RCC 7860 (cell line): ENCODE results near the gene CALU.

Source experiments
- DNase-seq: peaks from one replicate; pipeline ENCODE4 v3.0.0-alpha.2; 2015; ENCODE audit warnings: low spot score
- FAIRE-seq: peaks from 2 replicates; lab custom pipeline; 2012; peaks lifted over from hg19 to GRCh38; lab: Jason Lieb, UNC

CALU gene

DNA sequence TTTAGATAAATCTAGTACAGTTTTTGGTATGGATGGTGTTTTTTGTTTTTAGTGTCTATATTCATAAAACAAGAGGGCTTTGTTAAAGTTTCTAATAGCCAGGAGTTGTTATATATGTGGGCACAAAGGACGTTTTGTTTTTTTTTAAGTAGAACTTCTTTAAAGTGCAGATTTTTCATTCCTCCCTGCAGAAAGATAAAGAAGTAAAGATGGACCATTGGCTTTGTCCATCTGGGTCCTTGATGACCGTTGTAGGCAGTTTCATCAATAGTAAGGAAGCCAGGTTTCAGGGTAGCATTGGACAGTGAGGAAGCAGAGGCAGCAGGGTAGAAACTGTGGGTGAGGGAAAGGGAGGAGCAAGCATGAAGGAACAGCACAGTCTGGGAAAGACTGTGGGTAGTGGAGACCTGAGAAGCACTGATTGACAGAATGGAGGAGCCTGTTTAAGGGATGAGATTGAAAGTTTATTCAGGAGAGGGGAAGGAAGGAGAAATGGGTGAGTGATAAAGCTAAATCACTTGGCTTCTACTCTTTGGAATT, 5.3 kb downstream of the CALU start:
- DNase-seq (no peak), FAIRE-seq (no peak)

DNA sequence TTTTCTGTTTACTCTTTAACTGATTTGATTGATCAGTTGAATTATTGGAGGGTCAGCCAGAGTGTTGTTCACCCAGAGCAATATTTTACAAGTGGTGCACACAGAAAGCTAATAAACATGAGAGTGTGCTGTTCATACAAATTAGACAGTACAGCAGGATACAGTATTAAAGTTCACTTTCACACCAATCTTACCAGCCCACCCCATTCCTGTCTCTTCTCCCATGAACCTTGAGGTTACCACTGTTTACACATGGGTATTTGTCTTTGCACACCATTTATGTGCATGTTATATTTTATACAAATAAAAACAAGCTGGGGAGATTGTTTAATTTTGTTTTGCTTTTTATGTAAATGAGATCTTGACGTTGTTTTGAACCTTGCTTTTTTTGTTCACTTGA, 6.5 kb downstream of the CALU start:
- no peak for FAIRE-seq
- no peak for DNase-seq

DNA sequence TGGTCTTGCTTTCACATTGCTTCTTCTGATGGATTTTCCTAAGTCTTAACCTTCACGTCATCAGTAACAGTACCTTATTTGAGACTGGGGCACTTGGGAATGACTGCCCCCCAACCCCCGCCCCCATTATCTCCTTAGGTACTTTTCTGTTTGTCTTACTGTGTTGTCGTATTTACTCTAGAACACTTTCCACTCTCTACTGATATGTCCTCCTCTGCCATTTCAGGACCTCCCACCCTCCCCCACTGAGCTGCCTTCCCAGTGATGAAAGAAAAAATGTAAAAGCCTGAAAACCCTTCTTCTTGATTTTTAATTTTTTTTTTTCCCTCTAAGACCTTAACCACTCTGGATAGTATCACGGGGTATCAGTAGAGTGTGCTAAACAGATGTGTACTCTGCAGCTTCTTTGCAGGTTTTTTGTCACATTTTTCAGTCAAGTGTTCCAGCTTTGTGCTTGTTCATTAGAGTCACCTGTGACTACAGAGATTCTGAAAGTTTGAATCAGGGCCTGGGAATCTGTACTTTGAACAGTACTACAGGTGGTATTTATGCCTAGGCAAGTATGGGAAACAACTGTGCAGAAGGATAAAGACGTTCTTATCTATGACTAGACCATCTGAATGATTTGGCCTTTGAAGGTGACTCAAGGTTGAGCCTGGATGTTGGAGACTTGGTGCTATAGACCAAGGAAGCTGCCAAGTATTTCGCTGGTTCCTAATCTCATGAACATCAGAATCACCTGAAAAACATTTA, 8.3 kb downstream of the CALU start:
- DNase-seq (no peak), FAIRE-seq (no peak)

DNA sequence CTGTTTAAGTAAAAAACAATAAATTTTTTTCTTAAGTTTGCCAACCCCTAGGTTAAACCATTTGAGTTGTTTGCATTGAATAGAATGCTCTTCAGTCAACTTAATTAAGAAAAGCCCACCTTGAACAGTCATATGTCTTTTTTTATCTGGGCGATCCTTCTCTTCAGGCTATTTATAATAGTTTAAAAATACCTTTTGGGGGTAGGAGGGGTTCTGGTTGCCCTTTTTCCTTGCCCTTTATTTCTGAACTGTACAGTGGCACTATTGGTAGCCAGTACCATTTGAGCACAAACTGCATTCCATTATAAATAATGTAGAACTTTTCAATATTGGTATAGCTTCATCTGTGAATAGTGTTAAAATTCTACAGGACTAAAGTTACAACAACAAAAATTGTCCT, 13.1 kb downstream of the CALU start:
- DNase-seq (no peak), FAIRE-seq (no peak)

DNA sequence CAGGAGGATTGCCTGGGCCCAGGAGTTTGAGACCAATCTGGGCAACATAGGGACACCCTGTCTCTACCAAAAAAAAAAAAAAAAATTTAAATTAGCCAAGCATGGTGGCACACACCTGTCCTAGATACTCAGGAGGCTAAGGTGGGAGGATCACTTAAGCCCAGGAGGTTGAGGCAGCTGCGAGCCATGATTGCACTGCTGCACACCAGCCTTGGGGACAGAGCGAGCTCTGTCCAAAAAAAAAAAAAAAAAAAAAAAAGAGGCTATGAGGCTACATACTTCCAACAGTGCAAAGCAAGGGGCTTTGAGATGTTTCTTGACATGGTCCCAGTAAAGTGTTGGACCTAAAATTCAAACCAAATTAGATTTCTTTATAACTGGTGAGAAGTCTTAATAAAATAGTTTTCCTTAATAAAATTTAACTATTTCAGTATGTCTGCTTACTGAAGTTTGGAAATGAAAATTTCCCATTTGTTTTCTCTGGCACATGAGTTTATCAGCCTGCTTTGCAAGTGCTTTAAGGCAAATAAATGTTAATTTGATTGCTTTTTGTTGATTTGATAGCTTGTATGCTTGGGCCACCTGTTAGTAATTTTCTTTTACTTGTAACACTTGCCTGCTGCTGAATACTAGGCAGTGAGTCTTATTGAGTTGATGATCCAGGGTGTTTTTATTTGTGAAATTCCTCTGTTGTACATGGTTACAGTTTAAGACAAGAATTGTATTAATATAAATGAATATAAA, 16.1 kb downstream of the CALU start:
- DNase-seq (no peak), FAIRE-seq (no peak)

DNA sequence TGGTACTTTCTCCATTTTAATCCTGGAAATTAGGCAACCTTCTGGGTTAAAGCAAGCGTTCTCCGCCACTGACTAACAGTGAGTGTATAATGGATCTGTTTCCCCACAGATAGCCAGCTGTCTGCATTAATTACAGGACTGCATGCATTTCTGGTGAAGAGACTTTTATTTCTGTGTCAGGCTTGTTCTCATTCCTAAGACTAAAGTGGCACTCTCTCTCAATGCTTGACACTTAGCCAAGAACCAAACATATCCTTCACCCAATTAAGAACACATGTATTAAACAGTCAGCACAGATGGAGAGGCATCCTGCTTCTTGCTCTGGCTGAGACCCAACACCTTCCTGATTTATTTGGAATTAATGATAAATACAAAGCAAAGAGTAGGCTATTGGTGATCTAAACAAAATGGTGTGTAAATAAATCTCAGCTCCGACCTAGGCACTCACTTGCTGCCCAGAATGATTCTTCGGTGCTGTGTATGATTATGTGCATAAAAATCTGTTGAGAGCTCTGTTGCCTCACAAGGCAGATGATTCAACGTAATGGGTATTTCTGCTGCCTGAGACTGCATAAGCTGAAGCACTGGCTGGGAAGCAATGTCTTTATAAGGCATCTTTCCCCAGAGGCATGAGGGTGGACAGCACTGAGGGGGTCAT, 16.8 kb downstream of the CALU start:
- FAIRE-seq (no peak), DNase-seq (no peak)

DNA sequence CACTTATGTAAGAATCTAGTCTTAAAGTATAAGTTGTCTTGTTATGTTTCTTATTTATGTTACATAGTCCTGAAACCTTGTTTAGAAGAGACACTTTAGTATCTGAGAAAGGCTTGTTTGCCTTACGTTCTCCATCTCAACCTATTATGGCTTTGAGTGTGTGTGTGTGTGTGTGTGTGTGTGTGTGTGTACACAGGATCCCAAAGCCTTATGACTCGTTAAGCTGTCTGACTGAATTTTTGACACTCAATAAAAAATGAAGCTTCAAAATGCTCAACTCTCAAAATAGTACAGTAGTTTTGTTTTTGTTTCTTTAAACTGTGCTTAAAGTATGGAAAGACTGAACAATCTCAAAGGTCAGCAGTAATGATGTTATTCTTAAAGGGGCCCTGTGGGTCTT, 18.0 kb downstream of the CALU start:
- DNase-seq (no peak), FAIRE-seq (no peak)

DNA sequence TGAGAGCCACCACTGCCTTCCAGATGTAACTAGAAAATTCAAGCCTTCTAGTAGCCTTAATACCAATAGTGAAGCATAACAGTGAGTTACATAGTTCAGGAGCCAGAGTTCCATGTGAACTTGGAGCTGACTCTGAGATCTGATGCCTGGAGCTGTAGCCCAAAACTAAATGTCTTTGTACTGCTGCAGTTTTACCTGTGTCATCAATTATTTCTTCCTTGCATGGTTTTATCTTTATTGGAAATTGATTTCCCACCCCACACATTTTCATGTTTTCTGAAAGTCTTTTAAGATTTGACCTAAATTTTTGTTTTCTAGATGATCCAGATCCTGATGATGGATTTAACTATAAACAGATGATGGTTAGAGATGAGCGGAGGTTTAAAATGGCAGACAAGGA, 19.4 kb downstream of the CALU start:
- DNase-seq (no peak), FAIRE-seq (no peak)

DNA sequence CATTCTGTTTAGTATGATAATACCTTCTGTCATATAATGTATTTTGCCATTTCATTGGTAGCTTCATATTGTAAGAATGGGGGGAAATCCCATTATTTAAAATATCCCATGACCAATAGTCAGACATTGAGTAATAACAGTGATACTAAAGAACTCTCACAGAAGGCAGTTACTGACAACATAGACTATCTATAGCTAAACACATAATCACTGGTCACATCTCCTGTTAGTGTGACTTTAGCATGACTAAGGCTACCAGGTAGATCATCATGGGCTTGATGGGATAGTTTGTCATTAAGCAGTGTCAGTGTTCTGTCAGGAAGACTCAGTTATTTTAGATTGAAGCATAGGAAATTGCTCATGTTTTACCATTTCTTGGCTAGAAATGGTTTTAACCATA, 20.1 kb downstream of the CALU start:
- FAIRE-seq: no peak

DNA sequence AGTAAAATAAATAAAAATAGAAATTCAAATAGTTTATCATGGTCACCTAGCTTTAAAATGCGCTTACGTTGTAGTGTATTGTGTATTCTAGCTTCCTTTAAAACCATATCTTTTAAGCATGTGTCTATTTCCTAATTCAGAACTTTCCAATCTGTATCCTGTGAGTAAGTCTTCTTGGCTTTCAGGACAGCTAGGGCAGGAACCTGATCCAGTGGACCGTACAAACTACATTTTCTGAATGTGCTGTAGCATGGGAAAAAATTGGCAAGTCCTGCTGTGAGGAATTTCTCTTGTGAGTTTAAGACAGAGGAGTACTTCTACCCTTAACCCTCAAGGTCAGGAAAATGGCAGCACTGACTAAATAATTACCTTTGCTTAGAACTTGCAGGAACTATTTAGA, 24.4 kb downstream of the CALU start:
- no peak for FAIRE-seq
- no peak for DNase-seq

More for the DNA sequence above, 20.1 kb downstream of the CALU start:
- DNase-seq: no peak

DNA sequence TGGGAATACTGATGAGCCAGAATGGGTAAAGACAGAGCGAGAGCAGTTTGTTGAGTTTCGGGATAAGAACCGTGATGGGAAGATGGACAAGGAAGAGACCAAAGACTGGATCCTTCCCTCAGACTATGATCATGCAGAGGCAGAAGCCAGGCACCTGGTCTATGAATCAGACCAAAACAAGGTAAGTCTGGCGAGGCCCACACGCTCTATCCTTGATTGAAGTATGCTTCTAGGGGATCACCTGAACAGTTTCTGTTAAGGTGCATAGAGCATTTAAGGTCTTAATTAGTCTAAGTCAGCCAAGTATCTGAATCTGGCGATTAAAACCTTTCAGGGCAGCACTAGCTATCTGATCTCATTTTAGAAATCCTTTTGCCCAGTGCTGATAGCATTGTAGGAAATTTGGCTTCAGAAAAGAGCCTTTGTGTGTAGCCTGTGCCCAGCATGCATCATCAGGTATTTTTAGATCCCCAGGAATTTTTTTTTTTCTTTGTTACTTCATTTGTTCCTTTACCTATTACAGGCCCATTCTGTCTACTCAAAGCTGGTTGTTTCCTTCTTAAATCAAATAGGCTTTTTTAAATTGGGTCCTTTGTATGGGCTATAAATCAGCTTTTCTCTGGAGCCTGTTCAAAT, 28.4 kb downstream of the CALU start:
- DNase-seq (no peak), FAIRE-seq (no peak)

DNA sequence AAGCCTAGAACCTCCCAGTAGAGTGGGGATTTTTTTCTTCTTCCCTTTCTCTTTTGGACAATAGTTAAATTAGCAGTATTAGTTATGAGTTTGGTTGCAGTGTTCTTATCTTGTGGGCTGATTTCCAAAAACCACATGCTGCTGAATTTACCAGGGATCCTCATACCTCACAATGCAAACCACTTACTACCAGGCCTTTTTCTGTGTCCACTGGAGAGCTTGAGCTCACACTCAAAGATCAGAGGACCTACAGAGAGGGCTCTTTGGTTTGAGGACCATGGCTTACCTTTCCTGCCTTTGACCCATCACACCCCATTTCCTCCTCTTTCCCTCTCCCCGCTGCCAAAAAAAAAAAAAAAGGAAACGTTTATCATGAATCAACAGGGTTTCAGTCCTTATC, 31.1 kb downstream of the CALU start:
- DNase-seq (no peak), FAIRE-seq (no peak)

DNA sequence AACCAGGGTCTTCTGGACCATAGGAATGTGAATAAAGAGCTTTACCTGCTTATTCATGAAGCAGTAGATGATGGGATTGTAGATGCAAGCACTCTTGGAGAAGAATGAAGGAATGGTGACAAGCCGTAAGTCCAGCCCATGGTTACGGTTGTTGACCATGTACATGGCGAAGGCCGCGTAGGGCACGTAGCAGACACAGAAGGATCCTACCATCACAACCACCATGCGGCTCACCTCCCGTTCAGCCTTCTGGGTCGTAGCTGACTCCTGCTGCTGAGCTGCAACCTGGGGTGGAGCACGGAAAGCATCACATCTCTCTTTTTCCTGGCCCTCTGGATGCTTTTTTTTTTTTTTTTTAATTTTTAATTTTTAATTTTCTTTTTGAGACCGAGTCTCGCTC, 34.4 kb downstream of the CALU start:
- no peak for FAIRE-seq
- no peak for DNase-seq

DNA sequence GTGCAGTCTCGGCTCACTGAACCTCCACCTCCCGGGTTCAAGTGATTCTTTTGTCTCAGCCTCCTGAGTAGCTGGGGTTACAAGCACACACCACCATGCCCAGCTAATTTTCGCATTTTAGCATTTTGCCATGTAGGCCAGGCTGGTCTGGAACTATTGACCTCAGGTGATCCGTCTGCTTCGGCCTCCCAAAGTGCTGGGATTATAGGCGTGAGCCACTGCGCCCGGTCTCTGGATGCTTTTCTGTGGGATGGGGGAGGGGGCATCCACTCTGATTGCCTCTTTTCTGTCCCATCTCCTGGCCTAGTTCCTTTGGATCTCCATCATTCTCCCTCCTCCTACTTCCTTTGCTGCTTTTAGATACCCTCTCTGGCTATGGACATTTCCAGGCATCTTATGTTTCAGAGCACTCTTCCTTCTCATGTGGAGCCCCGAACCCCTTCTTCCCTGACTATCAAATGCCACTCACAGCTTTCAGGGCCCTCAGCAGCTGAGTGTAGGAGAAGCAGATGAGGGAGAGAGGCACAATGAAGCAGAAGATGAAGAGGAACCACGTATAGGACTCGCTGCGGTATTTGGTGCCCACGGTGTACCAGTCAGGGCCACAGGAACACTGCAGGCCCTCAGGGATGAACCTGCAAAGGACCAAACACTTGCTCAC, 35.0 kb downstream of the CALU start:
- DNase-seq (no peak), FAIRE-seq (no peak)

DNA sequence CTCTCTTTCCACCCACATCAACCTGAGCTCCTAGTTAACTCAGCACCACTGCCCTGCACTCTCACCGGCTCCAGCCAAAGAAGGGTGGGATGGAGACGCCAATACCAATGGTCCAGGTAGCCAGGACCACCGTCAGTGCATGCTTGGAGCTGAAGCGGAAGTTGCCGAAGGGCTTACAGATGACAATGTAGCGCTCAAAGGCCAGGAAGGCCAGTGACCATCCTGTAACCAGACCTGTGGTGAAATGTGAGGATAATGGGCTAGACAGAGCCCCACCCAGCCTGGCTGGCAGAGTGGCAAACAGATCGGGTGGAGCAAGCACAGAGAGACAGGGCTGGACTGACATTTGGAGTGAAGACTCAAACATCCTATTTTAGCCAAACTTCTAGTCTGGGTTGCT, 35.8 kb downstream of the CALU start:
- DNase-seq: no peak
- no peak for FAIRE-seq

DNA sequence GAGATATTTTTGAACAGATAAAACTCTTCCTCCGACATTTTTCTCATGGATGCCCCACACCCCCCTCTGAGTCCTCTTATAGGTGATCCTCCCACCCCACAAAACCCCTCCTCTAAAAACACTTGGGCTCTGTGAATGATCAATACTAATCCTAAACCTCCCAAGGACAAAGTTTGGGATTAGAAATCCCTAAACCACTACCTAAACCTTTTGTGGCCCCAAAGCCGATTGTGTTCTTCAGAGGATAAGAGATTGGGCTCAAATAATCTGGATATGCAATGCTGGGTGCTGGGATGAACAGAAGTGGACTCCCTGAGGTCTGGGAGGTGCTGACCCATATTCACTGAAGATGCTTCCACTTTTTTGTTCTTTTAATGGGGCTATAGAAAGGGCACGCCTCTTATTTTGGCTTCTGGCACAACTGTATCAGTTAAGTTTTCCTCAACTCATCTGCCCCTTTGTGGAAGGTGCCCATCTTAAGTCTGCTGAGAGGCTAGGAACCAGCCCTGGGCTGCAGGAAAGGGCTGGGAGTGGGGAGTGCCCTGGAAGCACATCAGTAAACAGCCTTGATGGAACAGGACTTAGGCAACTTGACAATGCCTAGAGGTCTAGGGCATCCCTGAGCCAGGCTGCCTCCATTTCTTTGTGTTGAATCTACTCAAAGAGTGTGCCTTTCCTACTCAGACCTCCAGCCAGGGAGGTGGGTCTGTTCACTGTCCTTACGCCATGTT, 36.8 kb downstream of the CALU start, which contains the start of gene OPN1SW:
OPN1SW (minus strand) TSS at position 51 of the 731 bp plus-strand sequence; CDS start at position 38, 13 bp downstream.
- DNase-seq: no peak
- FAIRE-seq: no peak

DNA sequence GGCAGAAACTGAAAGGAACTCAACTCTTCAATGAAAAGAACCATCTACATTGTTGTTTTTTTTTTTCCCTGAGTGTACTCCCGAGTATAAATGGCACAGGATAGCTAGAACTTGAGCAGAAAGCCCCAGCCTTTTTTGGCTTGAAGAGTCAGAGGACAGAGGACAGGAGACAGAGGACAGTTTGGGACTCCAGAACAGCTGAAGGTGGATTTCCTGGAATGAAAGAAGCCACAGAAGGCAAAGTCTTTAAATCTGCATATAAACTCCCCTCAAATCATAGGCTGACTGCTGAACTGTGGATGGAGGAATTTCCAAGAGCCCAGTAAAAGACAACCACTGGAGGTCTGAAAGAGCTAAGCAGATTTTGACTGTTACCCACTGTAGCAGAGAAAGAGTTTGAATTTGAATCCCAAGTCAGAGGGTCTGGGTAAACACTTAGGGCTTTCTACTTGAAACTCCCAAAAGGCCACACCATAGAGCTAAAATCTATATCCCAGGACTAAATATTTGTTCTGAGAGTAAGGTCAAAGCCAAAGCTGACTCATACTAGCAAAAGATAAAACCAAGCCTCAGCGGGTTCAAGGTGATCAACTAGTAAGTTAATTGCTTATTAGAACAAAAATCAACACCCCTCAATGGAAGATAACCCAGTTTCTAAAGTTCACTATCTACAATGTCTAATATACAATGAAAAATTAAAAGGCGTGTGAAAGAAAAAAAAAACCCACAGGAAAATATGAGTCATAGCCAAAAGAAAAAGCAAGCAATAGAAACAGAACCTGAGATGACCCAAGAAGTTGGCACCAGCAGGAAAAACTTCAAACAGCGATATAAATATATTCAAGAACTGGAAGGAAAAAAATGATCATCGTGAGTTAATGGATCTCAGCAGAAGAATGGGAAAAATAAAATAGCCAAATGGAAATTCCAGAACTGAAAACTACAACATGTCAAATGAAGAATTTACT, 38.3 kb downstream of the CALU start:
- FAIRE-seq (peak; percentile 30), DNase-seq (no peak)

DNA sequence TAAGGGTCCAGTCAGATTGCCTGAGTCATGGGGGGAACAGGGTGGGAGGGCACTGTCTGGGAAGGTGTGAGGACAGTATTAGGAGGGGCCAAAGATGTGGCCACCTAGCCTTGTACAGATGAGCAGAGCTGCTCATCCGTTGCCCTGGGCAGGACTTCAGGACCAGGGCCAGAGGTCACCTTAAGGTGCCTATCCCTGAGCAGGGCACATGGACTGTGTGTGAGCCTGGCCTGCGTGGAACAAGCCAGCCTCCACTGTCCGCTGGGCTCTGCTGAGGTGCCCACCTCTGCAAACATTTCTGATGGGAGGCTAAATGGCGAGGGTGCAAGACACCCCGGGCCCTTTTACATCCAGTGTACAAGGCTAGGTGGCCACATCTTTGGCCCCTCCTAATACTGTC, 39.8 kb downstream of the CALU start:
- FAIRE-seq (no peak), DNase-seq (no peak)

DNA sequence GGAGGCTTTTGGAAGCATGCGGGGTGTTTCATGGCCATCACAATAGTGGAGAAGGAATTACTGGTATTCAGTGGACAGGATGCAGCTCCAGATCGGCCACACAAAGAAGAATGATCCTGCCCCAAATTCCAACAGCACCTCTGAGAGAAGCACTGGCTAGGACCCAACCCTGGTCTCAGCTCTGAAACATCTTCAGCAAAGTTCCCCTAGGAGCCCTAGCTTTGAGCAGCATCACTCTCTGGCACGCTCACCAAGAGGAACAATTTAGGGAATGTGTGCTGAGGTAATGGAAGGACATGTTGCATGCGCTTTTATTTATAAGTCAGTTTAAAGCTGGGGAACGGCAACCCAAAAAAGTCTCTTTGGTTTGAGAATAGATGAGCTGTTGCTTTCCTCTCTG, 42.0 kb downstream of the CALU start:
- no peak for FAIRE-seq
- DNase-seq: no peak
